ENCODE measurements around the gene EMD. TPM values are rescaled to one million over a fixed set of nuclear protein-coding genes. Genes with fewer than 3 reads are reported as not detected.
A peak's percentile ranks its signal among the peaks of the same experiment; 100 is the strongest.
"Not testable (repeated sequence)": the region's sequence is repeated elsewhere in the genome, so short reads cannot be mapped to it uniquely, and the experiment has no call there.

The EMD gene
- total RNA-seq, 1 donor from 2014 or later: 42.5 TPM

DNA sequence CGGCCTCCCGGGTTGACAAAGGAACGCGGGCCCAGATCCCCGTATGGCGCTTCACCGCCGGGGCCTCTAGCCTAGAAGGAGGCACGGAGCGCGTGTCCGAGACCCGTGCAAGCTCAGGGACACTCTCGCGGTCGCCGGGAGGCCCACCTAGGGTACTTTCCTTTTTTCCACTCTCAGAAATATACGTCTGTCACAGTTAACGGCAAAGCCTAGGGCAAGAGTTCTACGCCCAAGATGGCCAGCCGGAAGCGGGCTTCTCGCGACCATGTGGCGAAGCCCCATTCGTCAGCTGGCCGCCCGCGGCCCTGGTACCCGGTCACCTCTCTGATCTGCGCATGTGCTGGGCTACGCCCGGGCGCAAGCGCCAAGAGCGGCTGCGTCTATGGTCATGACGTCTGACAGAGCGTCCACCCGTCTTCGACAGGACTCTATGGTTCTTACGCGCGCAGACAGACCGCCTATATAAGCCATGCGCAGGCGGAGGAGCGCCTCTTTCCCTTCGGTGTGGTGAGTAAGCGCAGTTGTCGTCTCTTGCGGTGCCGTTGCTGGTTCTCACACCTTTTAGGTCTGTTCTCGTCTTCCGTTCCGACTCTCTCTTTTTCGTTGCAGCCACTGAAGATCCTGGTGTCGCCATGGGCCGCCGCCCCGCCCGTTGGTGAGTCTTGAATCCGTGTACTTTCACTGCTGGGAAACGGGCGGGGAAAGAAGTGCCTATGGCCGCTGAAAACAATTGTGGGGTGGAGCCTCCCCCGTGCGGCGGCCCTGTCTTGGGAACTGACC, 19.0 kb downstream of the EMD start, which contains the start of gene RPL10:
Gene RPL10 (plus strand): TSS at position 490 of the 780 bp plus-strand sequence. CDS start 143 bp downstream, at position 633.
- peak within 1 kb of the TSS; percentile 99 for H3K27ac Mint-ChIP-seq
- H3K9me3 Mint-ChIP-seq (ENCODE audit: low read depth): peaks cover 5% of the 10 kb centered on the region
- TF ChIP-seq, protein P1, sequence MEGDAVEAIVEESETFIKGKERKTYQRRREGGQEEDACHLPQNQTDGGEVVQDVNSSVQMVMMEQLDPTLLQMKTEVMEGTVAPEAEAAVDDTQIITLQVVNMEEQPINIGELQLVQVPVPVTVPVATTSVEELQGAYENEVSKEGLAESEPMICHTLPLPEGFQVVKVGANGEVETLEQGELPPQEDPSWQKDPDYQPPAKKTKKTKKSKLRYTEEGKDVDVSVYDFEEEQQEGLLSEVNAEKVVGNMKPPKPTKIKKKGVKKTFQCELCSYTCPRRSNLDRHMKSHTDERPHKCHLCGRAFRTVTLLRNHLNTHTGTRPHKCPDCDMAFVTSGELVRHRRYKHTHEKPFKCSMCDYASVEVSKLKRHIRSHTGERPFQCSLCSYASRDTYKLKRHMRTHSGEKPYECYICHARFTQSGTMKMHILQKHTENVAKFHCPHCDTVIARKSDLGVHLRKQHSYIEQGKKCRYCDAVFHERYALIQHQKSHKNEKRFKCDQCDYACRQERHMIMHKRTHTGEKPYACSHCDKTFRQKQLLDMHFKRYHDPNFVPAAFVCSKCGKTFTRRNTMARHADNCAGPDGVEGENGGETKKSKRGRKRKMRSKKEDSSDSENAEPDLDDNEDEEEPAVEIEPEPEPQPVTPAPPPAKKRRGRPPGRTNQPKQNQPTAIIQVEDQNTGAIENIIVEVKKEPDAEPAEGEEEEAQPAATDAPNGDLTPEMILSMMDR (IDR thresholded peaks at IDR 0.05; ENCODE audit: unreplicated experiment): no peak
- peaks cover 9% of the 10 kb centered on the region for H3K4me1 Mint-ChIP-seq (ENCODE audit: low read depth)
- H3K27me3 Mint-ChIP-seq: no peaks in the 10 kb centered on the region
- peak within 1 kb of the TSS; percentile 97 for H3K4me3 Mint-ChIP-seq (ENCODE audit: low read depth)
- peak; percentile 82 for DNase-seq (ENCODE audit: low spot score, unreplicated experiment)
- peaks cover 13% of the 10 kb centered on the region for H3K36me3 Mint-ChIP-seq (ENCODE audit: insufficient read depth)

DNA sequence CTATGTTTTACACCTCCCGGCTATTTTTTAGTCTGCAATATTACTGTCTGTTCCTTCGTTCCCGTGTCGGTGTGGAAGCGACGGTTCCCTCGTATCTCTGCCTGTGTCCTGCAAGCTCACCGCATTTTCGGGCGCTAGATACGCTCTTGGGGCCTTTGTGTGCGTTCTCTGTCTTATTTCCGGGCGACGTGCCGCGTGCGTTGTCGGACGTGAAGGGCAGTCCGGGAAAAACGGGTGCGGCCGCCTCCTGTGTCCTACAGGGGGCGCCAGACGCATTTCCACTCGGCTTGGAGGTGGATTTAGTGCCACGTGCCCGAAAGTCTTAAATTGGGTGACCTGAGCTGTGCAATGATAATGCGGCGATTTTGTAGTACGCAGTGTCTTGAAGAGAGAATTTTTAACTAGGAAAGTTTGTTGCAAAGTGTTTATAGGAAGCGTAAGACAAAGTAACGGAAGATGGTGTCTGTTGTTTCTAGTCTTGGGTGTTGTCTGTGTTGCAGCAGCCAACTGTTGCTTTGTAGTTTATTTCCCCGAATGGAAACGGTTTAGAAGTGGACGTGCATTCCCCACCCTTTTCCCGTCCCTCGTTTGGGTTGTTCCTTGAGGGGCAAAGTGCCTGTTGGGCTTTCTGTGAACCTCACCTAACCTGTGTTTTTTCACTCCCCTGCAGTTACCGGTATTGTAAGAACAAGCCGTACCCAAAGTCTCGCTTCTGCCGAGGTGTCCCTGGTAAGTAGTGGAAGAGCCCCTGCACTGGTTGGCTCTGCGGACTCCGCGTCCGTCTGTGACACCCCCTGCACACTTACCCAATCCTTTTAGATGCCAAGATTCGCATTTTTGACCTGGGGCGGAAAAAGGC, 19.8 kb downstream of the EMD start:
- H3K4me3 Mint-ChIP-seq (ENCODE audit: low read depth): peak overlapping the region; percentile 97

DNA sequence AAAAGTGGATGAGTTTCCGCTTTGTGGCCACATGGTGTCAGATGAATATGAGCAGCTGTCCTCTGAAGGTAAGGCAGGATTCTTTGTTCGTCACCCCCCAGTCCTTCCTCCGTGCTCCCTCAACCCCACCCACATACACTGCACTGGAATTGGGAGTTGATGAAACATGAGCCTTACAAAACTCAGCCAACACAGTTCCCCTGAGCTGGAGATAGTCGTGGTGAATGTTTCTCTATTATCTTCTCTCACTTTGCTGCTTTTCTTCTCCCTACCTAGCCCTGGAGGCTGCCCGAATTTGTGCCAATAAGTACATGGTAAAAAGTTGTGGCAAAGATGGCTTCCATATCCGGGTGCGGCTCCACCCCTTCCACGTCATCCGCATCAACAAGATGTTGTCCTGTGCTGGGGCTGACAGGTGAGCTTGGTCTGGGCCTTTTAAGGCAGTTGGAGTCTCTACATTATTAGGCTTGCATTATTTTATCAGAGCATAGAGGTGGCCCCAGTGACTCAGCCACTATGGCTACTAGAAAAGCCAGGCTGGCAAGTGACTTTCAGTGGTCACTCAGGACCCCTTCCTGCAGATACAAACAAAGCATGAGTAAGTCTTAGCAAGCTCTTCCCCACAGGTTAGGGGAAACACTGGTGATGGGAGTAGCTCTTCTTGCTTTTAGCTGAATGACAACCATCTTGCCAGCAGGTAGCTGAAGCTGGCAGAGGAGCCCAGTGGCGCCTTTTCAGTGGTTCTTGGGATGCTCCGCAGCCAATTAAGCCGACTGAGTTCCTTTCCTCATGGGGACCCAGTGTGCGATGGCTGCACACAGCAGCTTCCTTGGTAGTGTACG, 20.7 kb downstream of the EMD start:
- Mint-ChIP-seq H3K36me3 (ENCODE audit: insufficient read depth) (peaks cover 15% of the 10 kb centered on the region), H3K4me3 (ENCODE audit: low read depth) (peak overlapping the region; percentile 97), H3K27ac (peak overlapping the region; percentile 99), H3K4me1 (ENCODE audit: low read depth) (peaks cover 9% of the 10 kb centered on the region), H3K27me3 (no peaks in the 10 kb centered on the region), H3K9me3 (ENCODE audit: low read depth) (peaks cover 11% of the 10 kb centered on the region)
- TF ChIP-seq, protein P1 (IDR thresholded peaks at IDR 0.05; ENCODE audit: unreplicated experiment): no peak
- DNase-seq (ENCODE audit: low spot score, unreplicated experiment): no peak

More for the DNA sequence above, 19.8 kb downstream of the EMD start:
- Mint-ChIP-seq H3K27ac (peak overlapping the region; percentile 99), H3K4me1 (ENCODE audit: low read depth) (peaks cover 9% of the 10 kb centered on the region), H3K36me3 (ENCODE audit: insufficient read depth) (peaks cover 14% of the 10 kb centered on the region), H3K9me3 (ENCODE audit: low read depth) (peaks cover 10% of the 10 kb centered on the region), H3K27me3 (no peaks in the 10 kb centered on the region)
- DNase-seq (ENCODE audit: low spot score, unreplicated experiment): peak; percentile 69
- TF ChIP-seq, protein P1 (IDR thresholded peaks at IDR 0.05; ENCODE audit: unreplicated experiment): peak; percentile 80

DNA sequence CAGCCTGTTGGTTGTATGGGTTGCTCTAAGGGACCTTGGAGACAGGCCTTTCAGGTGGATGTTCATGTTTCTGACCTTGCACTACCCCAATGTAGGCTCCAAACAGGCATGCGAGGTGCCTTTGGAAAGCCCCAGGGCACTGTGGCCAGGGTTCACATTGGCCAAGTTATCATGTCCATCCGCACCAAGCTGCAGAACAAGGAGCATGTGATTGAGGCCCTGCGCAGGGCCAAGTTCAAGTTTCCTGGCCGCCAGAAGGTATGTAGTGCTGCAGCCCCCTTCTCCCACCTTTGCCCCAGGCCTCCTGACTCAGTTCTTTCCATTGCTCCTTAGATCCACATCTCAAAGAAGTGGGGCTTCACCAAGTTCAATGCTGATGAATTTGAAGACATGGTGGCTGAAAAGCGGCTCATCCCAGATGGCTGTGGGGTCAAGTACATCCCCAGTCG, 21.3 kb downstream of the EMD start:
- peak overlapping the region; percentile 97 for H3K4me3 Mint-ChIP-seq (ENCODE audit: low read depth)
- H3K36me3 Mint-ChIP-seq (ENCODE audit: insufficient read depth): peaks cover 15% of the 10 kb centered on the region
- not testable (repeated sequence) for H3K4me1 Mint-ChIP-seq (ENCODE audit: low read depth); DNase-seq (ENCODE audit: low spot score, unreplicated experiment); H3K27me3 Mint-ChIP-seq
- H3K27ac Mint-ChIP-seq: peak overlapping the region; percentile 62
- H3K9me3 Mint-ChIP-seq (ENCODE audit: low read depth): peaks cover 11% of the 10 kb centered on the region

DNA sequence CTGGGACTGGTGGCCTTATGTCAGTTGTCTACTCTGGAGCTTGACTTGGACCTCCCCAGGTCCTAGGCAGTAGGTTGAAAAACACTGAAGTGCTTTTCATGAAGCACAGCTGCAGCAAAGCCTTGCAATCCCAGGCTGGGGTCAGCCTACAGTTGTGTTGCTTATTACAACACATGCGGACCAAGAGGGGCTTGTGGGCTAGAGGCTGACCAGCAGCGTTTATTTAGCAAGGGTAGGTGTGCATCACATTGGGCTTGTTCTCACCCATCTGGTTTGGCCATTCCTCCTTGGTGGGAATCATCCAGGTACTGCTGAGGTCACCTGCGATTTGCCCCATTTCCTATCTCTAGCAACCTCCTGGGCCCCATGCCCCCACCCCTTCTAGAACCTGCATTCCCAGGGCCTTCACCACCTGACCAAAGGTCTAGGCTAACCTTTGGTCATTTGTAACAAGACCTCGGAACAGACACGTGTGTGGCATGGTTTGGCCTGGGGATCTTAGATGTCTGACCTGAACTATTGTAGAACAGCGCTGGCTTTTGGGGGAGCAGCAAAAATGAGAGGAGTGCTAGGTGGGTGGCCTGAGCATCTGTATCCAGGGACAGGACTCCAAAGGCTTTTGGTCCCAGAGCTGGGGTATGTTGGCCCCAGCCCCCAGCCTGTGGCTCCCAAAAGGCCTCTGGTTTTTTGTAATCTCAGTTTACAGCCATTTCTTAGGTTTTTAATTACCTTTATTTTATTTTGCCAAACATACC, 22.1 kb downstream of the EMD start:
- H3K27me3 Mint-ChIP-seq: no peaks in the 10 kb centered on the region
- DNase-seq (ENCODE audit: low spot score, unreplicated experiment): no peak
- H3K36me3 Mint-ChIP-seq (ENCODE audit: insufficient read depth): peaks cover 15% of the 10 kb centered on the region
- H3K9me3 Mint-ChIP-seq (ENCODE audit: low read depth): peaks cover 11% of the 10 kb centered on the region
- H3K4me3 Mint-ChIP-seq (ENCODE audit: low read depth): peak overlapping the region; percentile 97
- peaks cover 9% of the 10 kb centered on the region for H3K4me1 Mint-ChIP-seq (ENCODE audit: low read depth)
- peak overlapping the region; percentile 24 for H3K27ac Mint-ChIP-seq
- TF ChIP-seq, protein P1 (IDR thresholded peaks at IDR 0.05; ENCODE audit: unreplicated experiment): no peak

Data from progenitor cell of endocrine pancreas (in vitro differentiated cells).